ENCODE data around the gene B4GALT7.
"Not testable (repeated sequence)": the region's sequence is repeated elsewhere in the genome, so short reads cannot be mapped to it uniquely, and the experiment has no call there.

B4GALT7 gene

GRCh38 chr5:177609076-177610059 is 9.4 kb downstream of the B4GALT7 start:
- H3K4me3 ChIP-seq (ENCODE audit: low read length): no peak overlapping the region
- no peak for TF ChIP-seq ZNF274 (IDR thresholded peaks at IDR 0.05; ENCODE audit: low read depth, low read length)

GRCh38 chr5:177610131-177610769 is 10.3 kb downstream of the B4GALT7 start:
- no peak for TF ChIP-seq ZNF274 (IDR thresholded peaks at IDR 0.05; ENCODE audit: low read depth, low read length)
- H3K4me3 ChIP-seq (ENCODE audit: low read length): no peak overlapping the region

GRCh38 chr5:177610770-177611445 is 11.0 kb downstream of the B4GALT7 start:
- no peak for TF ChIP-seq ZNF274 (IDR thresholded peaks at IDR 0.05; ENCODE audit: low read depth, low read length)
- H3K4me3 ChIP-seq (ENCODE audit: low read length): no peak overlapping the region

DNA sequence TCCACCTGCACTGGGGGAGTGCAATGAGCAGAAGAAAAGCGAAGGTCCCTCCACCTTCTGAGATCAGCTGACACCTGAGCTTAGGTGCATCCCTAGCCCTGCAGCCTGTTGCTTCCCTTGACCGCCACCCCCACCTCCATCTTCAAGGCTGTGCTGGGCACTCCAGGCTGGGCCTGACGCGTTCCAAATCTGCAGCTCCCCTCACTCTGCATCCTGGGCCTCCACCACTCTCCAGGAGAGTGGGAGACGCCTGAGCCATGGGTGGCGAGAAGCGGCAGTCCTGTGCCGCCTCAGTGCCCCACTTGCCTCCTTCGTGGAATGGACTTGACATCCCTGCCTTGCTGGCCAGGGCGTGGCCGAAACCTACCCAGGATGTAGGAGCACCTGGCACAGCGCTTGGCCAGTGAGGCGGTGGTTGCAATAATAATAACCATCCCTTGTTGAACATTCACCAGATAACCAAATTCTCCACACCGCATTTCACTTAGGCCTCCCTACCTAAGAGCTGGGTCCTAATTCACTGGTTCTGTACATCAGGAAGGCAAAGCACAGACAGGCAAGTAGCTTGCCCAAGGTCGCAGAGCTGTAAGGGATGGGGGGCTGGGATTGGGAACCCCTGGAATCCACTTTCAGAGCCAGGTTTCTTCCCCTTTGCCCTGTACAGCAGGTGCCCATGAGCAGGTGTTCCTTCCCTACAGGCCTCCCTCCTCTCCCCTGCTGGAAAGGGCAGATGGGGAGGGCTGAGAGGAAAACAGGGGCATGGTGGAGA is 11.7 kb downstream of the B4GALT7 start:
- no peak for TF ChIP-seq ZNF274 (IDR thresholded peaks at IDR 0.05; ENCODE audit: low read depth, low read length)
- H3K4me3 ChIP-seq (ENCODE audit: low read length): no peak overlapping the region

DNA sequence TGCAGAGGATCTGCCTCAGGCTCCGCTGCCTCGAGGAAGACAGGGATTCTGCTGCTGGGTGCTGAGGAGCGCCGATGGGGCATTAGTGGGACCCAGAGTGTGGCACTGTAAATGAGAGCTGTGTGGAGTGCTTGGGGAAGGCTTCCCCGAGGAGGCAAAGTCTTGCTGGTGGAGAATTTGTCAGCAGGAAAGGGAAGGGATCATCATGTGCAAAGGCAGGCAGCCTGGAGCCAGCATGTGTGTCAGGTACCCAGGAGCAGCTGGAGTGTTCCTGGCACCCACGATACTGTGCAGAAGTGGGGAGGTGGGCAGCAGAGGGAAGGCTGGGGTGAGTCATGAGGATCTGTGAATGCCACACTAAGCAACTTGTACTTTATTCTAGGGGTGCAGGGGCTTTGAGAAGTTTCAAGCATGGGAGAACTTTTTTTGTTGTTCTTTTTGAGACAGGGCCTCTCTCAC is 12.3 kb downstream of the B4GALT7 start:
- no peak overlapping the region for H3K4me3 ChIP-seq (ENCODE audit: low read length)
- TF ChIP-seq ZNF274 (IDR thresholded peaks at IDR 0.05; ENCODE audit: low read depth, low read length): no peak

DNA sequence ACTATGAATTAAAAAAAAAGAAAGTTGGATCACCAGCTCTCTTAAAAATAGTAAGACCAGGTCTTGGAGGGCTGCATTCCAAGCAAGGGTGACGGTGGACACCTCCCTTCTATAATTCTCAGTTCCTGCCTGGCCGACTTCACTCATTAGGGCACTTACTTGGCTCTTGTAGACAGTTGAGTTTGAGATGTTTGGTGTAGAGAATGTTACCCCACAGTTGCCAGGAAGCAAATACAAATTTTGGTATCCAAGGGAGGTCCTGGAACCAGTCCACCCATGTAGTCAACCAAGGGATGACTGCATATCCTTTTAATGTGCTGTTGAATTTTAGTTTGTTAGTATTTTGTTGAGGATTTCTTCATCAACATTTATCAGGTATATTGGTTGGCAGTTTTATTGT is 20.6 kb downstream of the B4GALT7 start:
- no peak overlapping the region for H3K4me3 ChIP-seq (ENCODE audit: low read length)
- TF ChIP-seq ZNF274 (IDR thresholded peaks at IDR 0.05; ENCODE audit: low read depth, low read length): no peak

GRCh38 chr5:177624172-177624571 is 24.2 kb downstream of the B4GALT7 start:
- not testable (repeated sequence) for H3K4me3 ChIP-seq (ENCODE audit: low read length)

GRCh38 chr5:177630186-177630585 is 30.3 kb downstream of the B4GALT7 start:
- not testable (repeated sequence) for H3K4me3 ChIP-seq (ENCODE audit: low read length)

- not testable (repeated sequence) for H3K4me3 ChIP-seq (ENCODE audit: low read length)
These were observed 35.0 kb downstream of the B4GALT7 start for GRCh38 chr5:177634912-177635311.

DNA sequence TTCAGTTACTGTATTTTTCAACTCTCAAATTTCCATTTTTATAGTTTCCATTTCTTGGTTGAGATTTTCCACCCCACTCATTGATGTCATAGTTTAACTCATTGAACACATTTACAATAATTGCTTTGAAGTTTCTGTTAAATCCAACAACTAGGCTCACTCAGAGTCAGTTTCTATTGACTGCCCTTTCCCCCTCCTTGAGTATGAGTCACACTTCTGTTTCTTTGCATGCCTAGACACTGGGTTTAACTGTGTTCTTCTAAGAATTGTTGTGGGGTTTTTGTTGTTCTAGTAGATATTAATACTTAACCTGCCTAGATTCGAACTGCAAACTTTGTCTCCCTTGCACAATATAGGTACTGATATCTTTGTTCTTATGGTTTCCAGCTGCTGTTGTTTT is 45.5 kb downstream of the B4GALT7 start:
- H3K4me3 ChIP-seq (ENCODE audit: low read length): not testable (repeated sequence)

GRCh38 chr5:177651235-177651634 is 51.3 kb downstream of the B4GALT7 start:
- H3K4me3 ChIP-seq (ENCODE audit: low read length): not testable (repeated sequence)

GRCh38 chr5:177657846-177658245 is 57.9 kb downstream of the B4GALT7 start:
- H3K4me3 ChIP-seq (ENCODE audit: low read length): not testable (repeated sequence)

GRCh38 chr5:177658542-177658941 is 58.6 kb downstream of the B4GALT7 start:
- H3K4me3 ChIP-seq (ENCODE audit: low read length): not testable (repeated sequence)
